HG03571 (cell line): ENCODE measurements around the gene ZNF570.

ENCODE experiments used
- ATAC-seq: cut with Tn5 transposase; IDR thresholded peaks from one replicate; pipeline ENCODE4 v1.9.1; 2021; ENCODE audit not compliant: unreplicated experiment

The ZNF570 gene

GRCh38 chr19:37468961-37469777 lies at the start of gene ZNF570:
Gene ZNF570, plus strand, starts transcription at chr19:37469356. Its CDS starts 999 bp downstream, at chr19:37470355.
- ATAC-seq: peak; percentile 48

DNA sequence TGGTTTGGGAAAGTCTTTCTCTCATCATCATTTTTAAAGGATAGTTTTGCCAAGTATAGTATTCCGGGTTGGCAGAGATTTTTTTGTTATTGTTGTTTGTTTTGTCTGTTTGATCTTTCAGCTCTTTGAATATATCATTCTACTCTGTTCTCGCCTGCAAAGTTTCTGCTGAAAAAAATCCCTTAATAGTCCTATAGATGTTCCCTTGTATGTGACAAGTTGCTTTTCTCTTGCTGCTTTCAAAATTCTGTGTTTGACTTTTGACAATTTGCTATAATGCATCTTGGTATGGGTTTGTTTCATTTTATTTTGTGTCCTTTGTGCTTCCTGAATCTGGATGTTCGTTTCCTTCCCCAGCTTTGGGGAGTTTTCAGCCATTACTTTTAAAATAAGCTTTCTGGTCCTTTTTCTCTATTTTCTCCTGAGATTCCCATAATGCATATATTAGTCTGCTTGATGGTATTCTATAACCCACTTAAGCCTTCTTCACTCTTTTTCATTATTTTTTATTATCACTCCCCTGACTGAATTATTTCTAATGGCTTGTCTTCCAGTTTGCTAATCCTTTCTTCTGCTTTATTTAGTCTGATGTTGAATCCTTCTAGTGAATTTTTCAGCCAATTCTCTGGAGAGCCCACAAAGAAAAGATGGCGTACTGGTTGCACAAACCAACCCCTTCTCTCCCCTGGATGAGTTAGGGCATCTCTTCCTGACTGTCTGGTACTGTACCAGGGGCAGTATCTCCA lies 16.5 kb upstream of the ZNF570 start:
- ATAC-seq: no peak

GRCh38 chr19:37466277-37466797 lies 2.8 kb upstream of the ZNF570 start:
- ATAC-seq: no peak

- ATAC-seq: peak; percentile 58
Measured at GRCh38 chr19:37466798-37467607, 2.2 kb upstream of the ZNF570 start, which contains the start of gene ZNF569. Gene ZNF569, minus strand, starts transcription at chr19:37467444. Its CDS starts 22,523 bp downstream, at chr19:37444921.

GRCh38 chr19:37467608-37468090 lies 1.5 kb upstream of the ZNF570 start:
- ATAC-seq: no peak

DNA sequence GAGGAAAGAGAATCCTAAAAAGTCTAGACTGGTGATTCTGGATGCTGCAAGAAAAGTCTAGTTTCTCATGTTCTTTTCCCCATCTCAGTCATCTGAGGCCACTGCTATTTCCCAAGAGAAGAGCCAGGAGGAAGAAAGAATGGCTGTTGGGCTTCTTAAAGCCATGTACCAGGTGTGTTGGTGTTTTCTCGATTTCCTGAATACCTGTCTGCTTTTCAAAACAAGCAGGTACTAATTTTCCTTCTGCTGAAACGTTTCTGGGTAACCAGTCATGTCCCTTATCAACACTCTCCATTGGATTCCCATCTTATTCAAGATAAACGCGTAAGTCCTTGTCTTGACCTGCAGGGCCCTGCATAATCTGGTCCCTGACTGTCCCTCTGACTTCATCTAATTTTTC lies 1.1 kb downstream of the ZNF570 start:
- no peak for ATAC-seq

GRCh38 chr19:37472165-37472564 lies 3.0 kb downstream of the ZNF570 start:
- no peak for ATAC-seq

DNA sequence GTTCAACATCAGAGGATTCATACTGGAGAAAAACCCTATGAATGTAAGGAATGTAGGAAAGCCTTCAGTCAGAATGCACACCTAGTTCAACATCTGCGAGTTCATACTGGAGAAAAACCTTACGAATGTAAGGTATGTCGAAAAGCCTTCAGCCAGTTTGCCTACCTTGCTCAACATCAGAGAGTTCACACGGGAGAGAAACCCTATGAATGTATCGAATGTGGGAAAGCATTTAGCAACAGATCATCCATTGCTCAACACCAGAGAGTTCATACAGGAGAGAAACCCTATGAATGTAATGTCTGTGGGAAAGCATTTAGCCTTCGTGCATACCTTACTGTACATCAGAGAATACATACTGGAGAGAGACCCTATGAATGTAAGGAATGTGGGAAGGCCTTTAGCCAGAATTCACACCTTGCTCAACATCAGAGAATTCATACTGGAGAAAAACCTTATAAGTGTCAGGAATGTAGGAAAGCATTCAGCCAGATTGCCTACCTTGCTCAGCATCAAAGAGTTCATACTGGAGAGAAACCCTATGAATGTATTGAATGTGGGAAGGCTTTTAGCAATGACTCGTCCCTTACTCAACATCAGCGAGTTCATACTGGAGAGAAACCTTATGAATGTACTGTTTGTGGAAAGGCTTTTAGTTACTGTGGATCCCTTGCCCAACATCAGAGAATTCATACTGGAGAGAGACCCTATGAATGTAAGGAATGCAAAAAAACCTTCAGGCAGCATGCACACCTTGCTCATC lies 15.4 kb downstream of the ZNF570 start:
- ATAC-seq: no peak

DNA sequence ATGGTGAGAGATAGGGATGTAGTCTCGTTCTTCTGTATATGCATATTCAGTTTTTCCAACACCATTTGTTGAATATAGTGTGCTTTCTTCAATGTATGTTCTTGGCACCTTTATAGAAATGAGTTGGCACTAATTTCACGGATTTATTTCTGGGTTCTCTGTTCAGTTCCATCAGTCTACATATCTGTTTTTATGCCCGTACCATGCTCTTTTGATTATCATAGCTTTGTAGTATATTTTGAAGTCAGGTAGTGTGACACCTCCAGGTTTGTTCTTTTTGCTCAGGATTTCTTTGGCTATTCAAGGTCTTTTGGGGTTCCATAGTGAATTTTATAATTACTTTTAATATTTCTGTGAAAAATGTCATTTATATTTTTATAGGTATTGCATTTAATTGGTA lies 23.1 kb downstream of the ZNF570 start:
- no peak for ATAC-seq

DNA sequence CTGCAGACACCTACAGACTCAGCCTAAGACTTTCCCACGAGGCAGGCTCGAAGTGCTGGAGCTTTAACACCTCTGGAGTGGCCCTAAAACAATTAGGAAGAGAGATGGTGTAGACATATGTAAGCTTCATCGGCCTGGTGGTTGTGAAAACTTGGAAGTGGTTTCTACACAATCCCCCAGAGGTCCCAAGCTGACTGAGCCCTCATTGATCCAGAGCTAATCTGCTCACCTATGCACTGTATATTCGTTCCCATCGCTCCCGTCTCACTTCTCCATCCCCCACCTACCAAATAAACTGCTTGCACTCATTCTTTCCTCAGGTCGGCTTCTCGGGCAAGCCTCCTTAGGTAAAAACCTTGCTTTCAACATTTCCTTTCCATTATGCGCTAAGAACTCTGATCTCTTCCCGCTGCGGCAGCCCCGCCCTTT lies 36.8 kb downstream of the ZNF570 start:
- no peak for ATAC-seq

GRCh38 chr19:37506387-37507166 lies 37.4 kb downstream of the ZNF570 start, which contains the start of gene ZNF793:
Gene ZNF793, plus strand, starts transcription at chr19:37506939. Its CDS starts 16,501 bp downstream, at chr19:37523440.
- no peak for ATAC-seq

DNA sequence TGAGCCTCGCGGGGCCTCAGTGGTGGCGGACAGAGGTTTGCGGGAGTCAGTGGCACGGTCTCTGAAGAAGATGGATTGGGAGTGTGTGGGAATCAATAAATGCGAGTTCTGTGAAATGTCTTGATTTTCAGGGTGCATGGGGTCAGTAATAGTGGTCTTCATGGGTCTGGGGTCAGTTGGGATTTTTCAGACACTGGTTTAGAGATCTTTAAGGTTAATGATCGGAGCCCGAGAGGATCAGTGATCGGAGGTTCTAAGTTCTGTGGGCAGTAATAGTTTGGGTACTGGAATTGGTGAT lies 38.0 kb downstream of the ZNF570 start:
- no peak for ATAC-seq

DNA sequence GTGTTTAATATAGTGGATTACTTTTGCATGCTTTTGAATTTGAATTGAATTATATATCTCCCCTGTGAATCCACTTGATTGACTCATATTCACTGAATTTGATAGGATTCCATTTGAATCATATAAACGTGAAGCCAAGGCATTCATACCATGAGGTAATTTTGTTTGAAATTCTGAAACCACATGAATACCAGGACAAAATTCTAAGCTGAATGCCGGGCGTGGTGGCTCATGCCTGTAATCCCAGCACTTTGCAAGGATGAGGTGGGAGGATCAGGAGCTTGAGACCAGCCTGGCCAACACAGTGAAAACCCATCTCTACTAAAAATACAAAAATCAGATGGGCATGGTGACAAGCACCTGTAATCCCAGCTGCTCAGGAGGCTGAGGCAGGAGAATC lies 42.0 kb downstream of the ZNF570 start:
- ATAC-seq: no peak

- ATAC-seq: no peak
Measured at GRCh38 chr19:37511821-37512220, 42.7 kb downstream of the ZNF570 start.

- ATAC-seq: no peak
Measured at GRCh38 chr19:37513397-37513796, 44.2 kb downstream of the ZNF570 start.

GRCh38 chr19:37519890-37520289 lies 50.7 kb downstream of the ZNF570 start:
- ATAC-seq: no peak

- no peak for ATAC-seq
Measured at GRCh38 chr19:37537391-37537947, 68.3 kb downstream of the ZNF570 start.
